Ishikawa (cell line): Measurements from ENCODE around the gene NEU3.
A peak's percentile ranks its signal among the peaks of the same experiment; 100 is the strongest.

ENCODE experiments used
- CEBPB ChIP-seq: IDR thresholded peaks from 2 replicates; pipeline ENCODE4 v1.6.1; 2012
- CREB1 ChIP-seq: IDR thresholded peaks from 2 replicates; pipeline ENCODE4 v1.6.1; 2012; ENCODE audit warnings: low read depth
- EGR1 ChIP-seq: IDR thresholded peaks from 2 replicates; pipeline ENCODE4 v1.6.1; 2012
- EP300 ChIP-seq: IDR thresholded peaks from 2 replicates; pipeline ENCODE4 v1.6.1; 2012; ENCODE audit warnings: borderline replicate concordance
- FOXM1 ChIP-seq: IDR thresholded peaks from 2 replicates; pipeline ENCODE4 v1.6.1; 2012; ENCODE audit warnings: low read depth, borderline replicate concordance
- MAX ChIP-seq: IDR thresholded peaks from 2 replicates; pipeline ENCODE4 v1.6.1; 2012
- NFIC ChIP-seq: IDR thresholded peaks from 2 replicates; pipeline ENCODE4 v1.6.1; 2012
- RAD21 ChIP-seq: IDR thresholded peaks from 2 replicates; pipeline ENCODE4 v1.6.1; 2012; ENCODE audit warnings: low read depth
- REST ChIP-seq: IDR thresholded peaks from 2 replicates; pipeline ENCODE4 v1.6.1; 2012; ENCODE audit warnings: low read depth, mild to moderate bottlenecking
- TAF1 ChIP-seq: IDR thresholded peaks from 2 replicates; pipeline ENCODE4 v1.6.1; 2012; ENCODE audit warnings: low read depth, mild to moderate bottlenecking
- TCF12 ChIP-seq: IDR thresholded peaks from 2 replicates; pipeline ENCODE4 v1.6.1; 2012; ENCODE audit warnings: low read depth
- TEAD4 ChIP-seq: IDR thresholded peaks from 2 replicates; pipeline ENCODE4 v1.6.1; 2012
- USF1 ChIP-seq: IDR thresholded peaks from 2 replicates; pipeline ENCODE4 v1.6.1; 2012
- YY1 ChIP-seq: IDR thresholded peaks from 2 replicates; pipeline ENCODE4 v1.6.1; 2012; ENCODE audit warnings: low read depth
- ZBTB7A ChIP-seq: IDR thresholded peaks from 2 replicates; pipeline ENCODE4 v1.6.1; 2012; ENCODE audit warnings: low read depth

Gene NEU3

GRCh38 chr11:74988541-74989259 is at the start of gene NEU3:
NEU3 (plus strand) TSS chr11:74988933; CDS start chr11:74989061, 128 bp downstream.
- TF ChIP-seq ZBTB7A (no peak; the same call in 1 of the 2 replicates), RAD21 (no peak), CREB1 (no peak; the same call in none of the 2 replicates), NFIC (no peak), YY1 (no peak), EP300 (no peak), TCF12 (0 out of 2 replicates have a peak, but pooled peaks have one; percentile 26), FOXM1 (no peak), REST (no peak), TAF1 (peak; percentile 49; the same call in 1 of the 2 replicates), MAX (peak; percentile 55; the same call in 1 of the 2 replicates), USF1 (no peak), CEBPB (peak; percentile 36; the same call in 1 of the 2 replicates), TEAD4 (no peak), EGR1 (no peak)

- TF ChIP-seq RAD21 = no peak
- no peak for TF ChIP-seq ZBTB7A
- TF ChIP-seq USF1 = no peak
These were observed 47.2 kb upstream of the NEU3 start for GRCh38 chr11:74941492-74941891.

GRCh38 chr11:74942073-74942759 is 46.5 kb upstream of the NEU3 start:
- TF ChIP-seq TAF1 (no peak), EGR1 (no peak), NFIC (no peak), RAD21 (no peak), REST (no peak), FOXM1 (no peak), EP300 (no peak), TCF12 (no peak), YY1 (no peak), CREB1 (no peak), USF1 (no peak), ZBTB7A (no peak), CEBPB (no peak), MAX (no peak), TEAD4 (no peak)

- TF ChIP-seq ZBTB7A (no peak), FOXM1 (no peak), EP300 (no peak), TAF1 (no peak), MAX (no peak), NFIC (no peak), YY1 (no peak)
These were observed 40.2 kb upstream of the NEU3 start for GRCh38 chr11:74948546-74948897.
